Measurements from ENCODE around the gene PLVAP.

The PLVAP gene

DNA sequence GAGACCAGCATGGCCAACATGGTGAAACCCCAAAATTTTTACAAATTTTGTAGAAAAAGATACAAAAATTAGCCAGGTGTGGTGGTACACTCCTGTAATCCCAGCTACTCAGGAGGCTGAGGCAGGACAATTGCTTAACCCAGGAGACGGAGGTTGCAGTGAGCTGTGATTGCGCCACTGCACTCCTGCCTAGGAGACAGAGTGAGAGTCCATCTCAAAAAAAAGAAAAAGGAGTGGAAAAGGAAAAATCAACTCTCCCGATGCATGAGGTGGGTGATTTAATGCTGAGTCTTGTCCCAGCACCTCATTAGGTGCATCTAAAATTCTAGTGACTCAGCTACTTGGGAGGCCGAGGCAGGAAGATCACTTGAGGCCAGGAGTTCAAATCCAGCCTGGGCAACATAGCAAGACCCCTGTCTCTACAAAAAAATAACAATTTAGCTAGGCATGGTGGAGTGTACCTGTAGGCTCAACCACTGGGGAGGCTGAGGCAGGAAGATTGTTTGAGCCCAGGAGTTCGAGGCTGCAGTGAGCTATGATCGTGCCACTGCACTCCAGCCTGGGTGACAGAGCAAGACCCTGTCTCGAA is 20.0 kb downstream of the PLVAP start:
- DNase-seq (ENCODE audit: low read depth): no peak

- DNase-seq (ENCODE audit: low read depth): no peak
Observed at GRCh38 chr19:17353386-17353785, 23.8 kb downstream of the PLVAP start.

GRCh38 chr19:17352608-17353280 is 24.4 kb downstream of the PLVAP start:
- peak; percentile 11 for DNase-seq (ENCODE audit: low read depth)

GRCh38 chr19:17351815-17352435 is 25.2 kb downstream of the PLVAP start:
- DNase-seq (ENCODE audit: low read depth): no peak

DNA sequence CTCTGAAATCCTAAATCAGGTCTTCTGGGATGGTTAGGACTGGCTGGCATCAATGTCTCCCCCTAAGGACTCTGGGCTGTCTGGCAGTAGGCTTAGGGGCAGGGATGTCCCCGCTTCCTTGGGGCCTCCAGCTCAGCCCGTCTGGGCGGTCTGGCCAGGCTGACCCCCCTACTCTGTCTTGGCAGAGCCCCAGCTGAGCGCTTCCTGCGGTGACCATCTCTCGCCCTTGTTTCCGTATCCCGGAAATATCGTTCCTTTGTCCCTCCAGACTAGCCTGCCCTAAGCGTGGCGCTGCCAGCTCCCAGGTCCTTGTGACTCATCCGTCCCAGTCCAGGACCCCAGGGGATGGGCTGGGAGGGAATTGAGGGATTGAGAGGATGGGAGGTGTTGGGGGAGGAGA is 28.4 kb downstream of the PLVAP start:
- DNase-seq (ENCODE audit: low read depth): peak; percentile 75

GRCh38 chr19:17347877-17348276 is 29.3 kb downstream of the PLVAP start:
- DNase-seq (ENCODE audit: low read depth): no peak

GRCh38 chr19:17347361-17347760 is 29.8 kb downstream of the PLVAP start:
- DNase-seq (ENCODE audit: low read depth): peak; percentile 35

- peak; percentile 65 for DNase-seq (ENCODE audit: low read depth)
Observed at GRCh38 chr19:17346109-17346671, 31.0 kb downstream of the PLVAP start.

GRCh38 chr19:17341845-17342244 is 35.3 kb downstream of the PLVAP start:
- no peak for DNase-seq (ENCODE audit: low read depth)

- DNase-seq (ENCODE audit: low read depth): no peak
Observed at GRCh38 chr19:17341386-17341785, 35.8 kb downstream of the PLVAP start.

DNA sequence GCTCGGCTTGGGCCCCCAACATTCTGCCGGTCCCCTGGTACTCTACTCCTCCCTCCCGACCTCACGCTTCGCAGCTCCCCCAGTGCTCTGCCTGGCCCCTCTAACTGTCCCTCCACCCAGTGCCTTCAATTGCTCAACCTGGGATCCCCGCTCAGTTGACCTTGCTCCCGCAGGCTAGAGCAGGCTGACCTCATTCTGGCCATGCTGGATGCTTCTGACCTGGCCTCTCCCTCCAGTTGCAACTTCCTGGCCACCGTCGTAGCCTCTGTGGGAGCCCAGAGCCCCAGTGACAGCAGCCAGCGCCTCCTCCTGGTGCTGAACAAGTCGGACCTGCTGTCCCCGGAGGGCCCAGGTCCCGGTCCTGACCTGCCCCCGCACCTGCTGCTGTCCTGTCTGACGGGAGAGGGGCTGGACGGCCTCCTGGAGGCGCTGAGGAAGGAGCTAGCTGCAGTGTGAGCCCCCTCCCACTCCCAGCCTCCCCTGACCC is 36.2 kb downstream of the PLVAP start:
- DNase-seq (ENCODE audit: low read depth): no peak

GRCh38 chr19:17340302-17340870 is 36.8 kb downstream of the PLVAP start:
- DNase-seq (ENCODE audit: low read depth): no peak

- no peak for DNase-seq (ENCODE audit: low read depth)
Observed at GRCh38 chr19:17339088-17339741, 37.9 kb downstream of the PLVAP start.

GRCh38 chr19:17338433-17339078 is 38.6 kb downstream of the PLVAP start:
- no peak for DNase-seq (ENCODE audit: low read depth)

GRCh38 chr19:17337675-17338432 is 39.3 kb downstream of the PLVAP start:
- DNase-seq (ENCODE audit: low read depth): peak; percentile 14

DNA sequence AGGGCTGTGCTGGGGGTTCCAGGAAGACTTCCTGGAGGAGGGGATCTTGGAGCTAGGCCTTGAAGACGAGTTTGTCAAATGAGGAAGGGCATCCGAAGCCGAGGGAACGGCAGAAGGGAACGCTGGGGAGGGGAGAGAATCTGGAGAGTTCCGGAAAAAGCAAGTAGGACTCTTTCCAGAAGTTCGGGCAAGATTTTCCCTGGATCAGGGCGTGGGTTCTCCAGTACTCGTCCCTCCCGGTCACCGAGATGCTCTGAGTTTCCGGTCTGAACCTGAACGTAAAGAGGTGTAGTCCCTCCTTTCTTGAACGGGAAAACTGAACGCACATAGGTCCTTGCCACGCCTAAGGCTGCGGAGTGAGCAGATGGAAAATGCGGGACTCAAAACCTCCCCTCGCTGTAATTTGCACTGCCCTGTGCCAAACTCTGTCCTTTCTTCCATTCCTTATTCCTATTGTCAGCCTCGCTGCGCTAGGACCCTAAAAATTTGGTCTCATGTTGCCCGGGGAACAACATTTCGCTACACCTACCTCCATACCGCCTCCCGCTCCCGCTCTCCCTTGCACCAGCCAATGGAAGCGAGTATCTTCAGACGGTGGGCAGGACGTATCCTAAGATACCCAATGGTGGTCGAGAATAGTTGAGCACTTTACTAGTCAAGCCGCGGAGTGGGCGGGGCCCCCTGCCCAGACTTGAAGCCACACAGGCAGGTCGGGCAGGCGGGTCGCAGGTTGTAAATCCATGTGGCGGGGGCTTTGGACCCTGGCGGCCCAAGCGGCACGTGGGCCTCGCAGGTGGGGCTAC is 40.1 kb downstream of the PLVAP start, which contains the start of gene GTPBP3:
Gene GTPBP3, plus strand, starts transcription at position 682 of the 803 bp plus-strand sequence. Its CDS starts 59 bp downstream, at position 741.
- DNase-seq (ENCODE audit: low read depth): peak; percentile 98

DNA sequence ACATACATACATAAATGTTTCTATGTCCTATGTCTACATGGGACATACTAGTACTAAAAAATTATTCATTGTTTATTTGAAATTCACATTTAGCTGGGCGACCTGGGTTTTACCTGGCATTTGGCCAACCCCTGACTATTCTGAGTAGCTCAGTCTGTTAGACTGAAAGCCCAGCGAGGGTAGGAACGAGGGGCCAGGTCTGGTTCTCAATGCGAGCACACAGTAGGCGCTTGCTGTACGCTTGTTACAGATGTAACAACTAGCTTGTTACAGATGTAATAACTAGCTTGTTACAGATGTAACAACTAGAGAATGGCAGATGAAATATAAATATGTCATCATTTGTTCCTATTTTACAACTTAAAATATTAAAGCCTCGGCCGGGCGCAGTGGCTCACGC is 41.6 kb downstream of the PLVAP start:
- DNase-seq (ENCODE audit: low read depth): no peak

- peak; percentile 96 for DNase-seq (ENCODE audit: low read depth)
Observed at GRCh38 chr19:17334414-17335409, 42.4 kb downstream of the PLVAP start, which contains the start of gene ANO8. Gene ANO8, minus strand, starts transcription at chr19:17334855. Its CDS starts 185 bp downstream, at chr19:17334670.

All from EH (cell line).